Hepatocyte (in vitro differentiated cells): ENCODE data around the gene GATC. TPM values are rescaled to one million over a fixed set of nuclear protein-coding genes. Genes with fewer than 3 reads are reported as not detected.

Experiments used
- DNase-seq: peaks from one replicate; pipeline ENCODE4 v3.0.0-alpha.2; 2016; ENCODE audit warnings: low spot score
- H2AFZ ChIP-seq: fragments of 200-600 bp; sonication (generic); 2 replicates; pipeline ENCODE4 v1.6.0; 2016; ENCODE audit warnings: antibody characterized with exemption, mild to moderate bottlenecking
- H3K27ac ChIP-seq: fragments of 200-600 bp; sonication (generic); 2 replicates; pipeline ENCODE4 v1.5.1; 2016; ENCODE audit warnings: mild to moderate bottlenecking
- H3K27me3 ChIP-seq: fragments of 200-600 bp; sonication (generic); 2 replicates; pipeline ENCODE4 v1.6.1; 2016
- H3K36me3 ChIP-seq: fragments of 200-600 bp; sonication (generic); replicated peaks from 2 replicates; pipeline ENCODE4 v1.5.1; 2016; ENCODE audit warnings: low read depth; ENCODE audit not compliant: insufficient read depth
- H3K4me1 ChIP-seq: fragments of 200-600 bp; sonication (generic); 2 replicates; pipeline ENCODE4 v1.5.1; 2016; ENCODE audit warnings: mild to moderate bottlenecking, moderate library complexity; ENCODE audit not compliant: insufficient read depth
- H3K4me2 ChIP-seq: fragments of 200-600 bp; sonication (generic); 2 replicates; pipeline ENCODE4 v1.6.0; 2016
- H3K4me3 ChIP-seq: fragments of 200-600 bp; sonication (generic); 2 replicates; pipeline ENCODE4 v1.5.1; 2016; ENCODE audit warnings: mild to moderate bottlenecking
- H3K79me2 ChIP-seq: fragments of 200-600 bp; sonication (generic); 2 replicates; pipeline ENCODE4 v1.6.0; 2017; ENCODE audit warnings: mild to moderate bottlenecking
- H3K9me2 ChIP-seq: fragments of 200-600 bp; sonication (generic); replicated peaks from 2 replicates; pipeline ENCODE4 v1.6.0; 2017; ENCODE audit warnings: mild to moderate bottlenecking; ENCODE audit not compliant: insufficient read depth
- H3K9me3 ChIP-seq: fragments of 200-600 bp; sonication (generic); 2 replicates; pipeline ENCODE4 v1.5.1; 2016; ENCODE audit warnings: low read depth, mild to moderate bottlenecking
- H4K20me1 ChIP-seq: fragments of 200-600 bp; sonication (generic); 2 replicates; pipeline ENCODE4 v1.6.0; 2016; ENCODE audit warnings: mild to moderate bottlenecking; ENCODE audit not compliant: insufficient read depth, poor library complexity, severe bottlenecking
- CTCF ChIP-seq: fragments of 200-600 bp; sonication (generic); IDR thresholded peaks from 2 replicates; pipeline ENCODE4 v1.5.1; 2016; ENCODE audit warnings: antibody characterized with exemption, mild to moderate bottlenecking; ENCODE audit not compliant: poor library complexity
- EZH2 ChIP-seq: fragments of 200-600 bp; sonication (generic); IDR thresholded peaks from 2 replicates; pipeline ENCODE4 v1.6.1; 2016; ENCODE audit warnings: antibody characterized with exemption, mild to moderate bottlenecking, borderline replicate concordance
- EZH2phosphoT487 ChIP-seq: fragments of 200-600 bp; sonication (generic); IDR thresholded peaks from one replicate; pipeline ENCODE4 v1.6.1; 2018; ENCODE audit warnings: antibody characterized with exemption, mild to moderate bottlenecking, low read depth, moderate library complexity; ENCODE audit not compliant: unreplicated experiment, severe bottlenecking
- WGBS: methylation state at CpG from one replicate; pipeline ENCODE4 v1.1.6; 2016; ENCODE audit warnings: low lambda C conversion rate; ENCODE audit errors: missing lambda C conversion rate; 5-methylcytosine and 5-hydroxymethylcytosine counted together
- polyA plus RNA-seq: library from polyadenylated mRNA; unstranded; fragments of >200 nt; fragmentation: Nextera tagmentation; extraction: Ambion mirVana; gene quantifications from 2 replicates; pipeline ENCODE4 v1.2.1, GENCODE V29; 2016
- total RNA-seq: library from RNA; depleted of rRNA; stranded (reverse); fragments of >200 nt; gene quantifications from 2 replicates; pipeline ENCODE4 v1.2.3, GENCODE V29; 2014

GATC gene
- total and polyA plus RNA-seq, 2 experiments from 2014 or later, result 19.0 to 35.0 TPM

- H3K4me2 ChIP-seq, result no peak overlapping the region
- WGBS, result 94% methylated on average over 3 of the region's 3 CpGs
- TF ChIP-seq EZH2phosphoT487 (no peak), EZH2 (no peak), CTCF (no peak)
These were observed 39.7 kb upstream of the GATC start for GRCh38 chr12:120406553-120406952.

GRCh38 chr12:120408771-120409170, 37.5 kb upstream of the GATC start:
- 96% methylated on average over 11 of the region's 11 CpGs for WGBS
- DNase-seq, result no peak
- no peaks in the 10 kb centered on the region for H3K79me2 ChIP-seq
- no peaks in the 10 kb centered on the region for H3K27me3 ChIP-seq
- H3K36me3 ChIP-seq, result no peaks in the 10 kb centered on the region
- peaks cover 2% of the 10 kb centered on the region for H3K4me1 ChIP-seq
- no peaks in the 10 kb centered on the region for H3K9me3 ChIP-seq
- H3K27ac ChIP-seq, result no peak overlapping the region
- no peak overlapping the region for H2AFZ ChIP-seq
- no peak overlapping the region for H3K4me2 ChIP-seq
- no peaks in the 10 kb centered on the region for H3K9me2 ChIP-seq
- no peak overlapping the region for H3K4me3 ChIP-seq
- TF ChIP-seq EZH2phosphoT487 (no peak), EZH2 (no peak), CTCF (no peak)
- H4K20me1 ChIP-seq, result no peaks in the 10 kb centered on the region

More at GRCh38 chr12:120406553-120406952, 39.7 kb upstream of the GATC start:
- no peaks in the 10 kb centered on the region for H3K36me3 ChIP-seq
- no peak overlapping the region for H2AFZ ChIP-seq
- no peaks in the 10 kb centered on the region for H3K27me3 ChIP-seq
- H3K9me3 ChIP-seq, result no peaks in the 10 kb centered on the region
- no peaks in the 10 kb centered on the region for H3K9me2 ChIP-seq
- no peaks in the 10 kb centered on the region for H3K79me2 ChIP-seq
- H4K20me1 ChIP-seq, result no peaks in the 10 kb centered on the region
- DNase-seq, result no peak
- H3K4me3 ChIP-seq, result no peak overlapping the region
- no peak overlapping the region for H3K27ac ChIP-seq
- H3K4me1 ChIP-seq, result no peaks in the 10 kb centered on the region

- Histone ChIP-seq H3K27me3 (no peaks in the 10 kb centered on the region), H3K4me2 (no peak overlapping the region), H3K4me3 (no peak overlapping the region), H3K27ac (no peak overlapping the region), H3K9me2 (no peaks in the 10 kb centered on the region), H3K4me1 (peaks cover 6% of the 10 kb centered on the region), H2AFZ (no peak overlapping the region), H3K79me2 (no peaks in the 10 kb centered on the region), H3K9me3 (no peaks in the 10 kb centered on the region), H4K20me1 (no peaks in the 10 kb centered on the region), H3K36me3 (no peaks in the 10 kb centered on the region)
- no peak for DNase-seq
- WGBS, result 90% methylated on average over 7 of the region's 7 CpGs
- TF ChIP-seq EZH2phosphoT487 (no peak), CTCF (no peak), EZH2 (no peak)
These were observed 33.8 kb upstream of the GATC start for GRCh38 chr12:120412421-120412820.
